HL-60 (cell line): ENCODE results near the gene LARP6.

Experiments
- POLR2AphosphoS5 ChIP-seq: IDR thresholded peaks from 2 replicates; pipeline ENCODE4 v1.6.1; 2012; ENCODE audit warnings: low read depth
- TF ChIP-seq, protein P1 (sequence below): IDR thresholded peaks from one replicate; pipeline ENCODE4 v1.5.1; 2011; ENCODE audit warnings: low read length, control low read depth, inconsistent platforms; ENCODE audit not compliant: insufficient read depth
- TF ChIP-seq, protein P2 (sequence below): IDR thresholded peaks from 2 replicates; pipeline ENCODE4 v1.6.1; 2012; ENCODE audit warnings: low read depth; ENCODE audit not compliant: insufficient replicate concordance

DNA sequence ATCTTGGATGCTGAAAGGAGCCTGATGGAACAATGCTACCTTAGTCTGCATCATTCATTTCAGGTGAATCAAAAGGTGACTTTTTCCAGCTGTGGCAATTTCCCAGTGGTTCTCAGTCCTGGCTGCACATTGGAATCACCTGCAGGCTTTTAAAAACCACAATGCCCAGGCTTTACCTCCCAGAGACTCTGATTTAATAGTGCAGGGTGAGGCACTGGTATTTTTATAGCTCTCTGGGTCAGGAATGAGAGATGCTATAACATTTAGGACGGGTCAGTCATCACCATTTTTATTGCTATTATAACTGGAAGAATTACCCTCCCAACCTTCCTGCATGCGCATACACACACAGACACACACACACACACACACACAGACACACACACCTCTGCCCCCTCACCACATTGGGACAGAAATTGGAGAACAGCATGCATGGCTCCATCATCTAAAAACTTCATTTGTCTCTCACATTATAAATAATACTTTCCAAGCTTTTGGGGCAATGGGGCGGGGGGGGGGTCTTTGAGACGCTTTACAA lies 41.1 kb downstream of the LARP6 start:
- TF ChIP-seq POLR2AphosphoS5 = no peak
- TF ChIP-seq, protein P1, sequence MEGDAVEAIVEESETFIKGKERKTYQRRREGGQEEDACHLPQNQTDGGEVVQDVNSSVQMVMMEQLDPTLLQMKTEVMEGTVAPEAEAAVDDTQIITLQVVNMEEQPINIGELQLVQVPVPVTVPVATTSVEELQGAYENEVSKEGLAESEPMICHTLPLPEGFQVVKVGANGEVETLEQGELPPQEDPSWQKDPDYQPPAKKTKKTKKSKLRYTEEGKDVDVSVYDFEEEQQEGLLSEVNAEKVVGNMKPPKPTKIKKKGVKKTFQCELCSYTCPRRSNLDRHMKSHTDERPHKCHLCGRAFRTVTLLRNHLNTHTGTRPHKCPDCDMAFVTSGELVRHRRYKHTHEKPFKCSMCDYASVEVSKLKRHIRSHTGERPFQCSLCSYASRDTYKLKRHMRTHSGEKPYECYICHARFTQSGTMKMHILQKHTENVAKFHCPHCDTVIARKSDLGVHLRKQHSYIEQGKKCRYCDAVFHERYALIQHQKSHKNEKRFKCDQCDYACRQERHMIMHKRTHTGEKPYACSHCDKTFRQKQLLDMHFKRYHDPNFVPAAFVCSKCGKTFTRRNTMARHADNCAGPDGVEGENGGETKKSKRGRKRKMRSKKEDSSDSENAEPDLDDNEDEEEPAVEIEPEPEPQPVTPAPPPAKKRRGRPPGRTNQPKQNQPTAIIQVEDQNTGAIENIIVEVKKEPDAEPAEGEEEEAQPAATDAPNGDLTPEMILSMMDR = no peak
- TF ChIP-seq, protein P2, sequence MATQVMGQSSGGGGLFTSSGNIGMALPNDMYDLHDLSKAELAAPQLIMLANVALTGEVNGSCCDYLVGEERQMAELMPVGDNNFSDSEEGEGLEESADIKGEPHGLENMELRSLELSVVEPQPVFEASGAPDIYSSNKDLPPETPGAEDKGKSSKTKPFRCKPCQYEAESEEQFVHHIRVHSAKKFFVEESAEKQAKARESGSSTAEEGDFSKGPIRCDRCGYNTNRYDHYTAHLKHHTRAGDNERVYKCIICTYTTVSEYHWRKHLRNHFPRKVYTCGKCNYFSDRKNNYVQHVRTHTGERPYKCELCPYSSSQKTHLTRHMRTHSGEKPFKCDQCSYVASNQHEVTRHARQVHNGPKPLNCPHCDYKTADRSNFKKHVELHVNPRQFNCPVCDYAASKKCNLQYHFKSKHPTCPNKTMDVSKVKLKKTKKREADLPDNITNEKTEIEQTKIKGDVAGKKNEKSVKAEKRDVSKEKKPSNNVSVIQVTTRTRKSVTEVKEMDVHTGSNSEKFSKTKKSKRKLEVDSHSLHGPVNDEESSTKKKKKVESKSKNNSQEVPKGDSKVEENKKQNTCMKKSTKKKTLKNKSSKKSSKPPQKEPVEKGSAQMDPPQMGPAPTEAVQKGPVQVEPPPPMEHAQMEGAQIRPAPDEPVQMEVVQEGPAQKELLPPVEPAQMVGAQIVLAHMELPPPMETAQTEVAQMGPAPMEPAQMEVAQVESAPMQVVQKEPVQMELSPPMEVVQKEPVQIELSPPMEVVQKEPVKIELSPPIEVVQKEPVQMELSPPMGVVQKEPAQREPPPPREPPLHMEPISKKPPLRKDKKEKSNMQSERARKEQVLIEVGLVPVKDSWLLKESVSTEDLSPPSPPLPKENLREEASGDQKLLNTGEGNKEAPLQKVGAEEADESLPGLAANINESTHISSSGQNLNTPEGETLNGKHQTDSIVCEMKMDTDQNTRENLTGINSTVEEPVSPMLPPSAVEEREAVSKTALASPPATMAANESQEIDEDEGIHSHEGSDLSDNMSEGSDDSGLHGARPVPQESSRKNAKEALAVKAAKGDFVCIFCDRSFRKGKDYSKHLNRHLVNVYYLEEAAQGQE = no peak
